Left ventricle myocardium inferior (tissue), 1 donor: ENCODE data around the gene TTLL11. TPM values are rescaled to one million over a fixed set of nuclear protein-coding genes. Genes with fewer than 3 reads are reported as not detected.

Experiments
- DNase-seq: peaks from one replicate; pipeline ENCODE4 v3.0.0-alpha.2; 2020
- H3K27ac ChIP-seq: fragments of 200-600 bp; replicated peaks from 2 replicates; pipeline ENCODE4 v1.8.0; 2021
- H3K27me3 ChIP-seq: fragments of 200-600 bp; 2 replicates; pipeline ENCODE4 v1.8.0; 2021; ENCODE audit warnings: low read depth
- H3K36me3 ChIP-seq: fragments of 200-600 bp; 2 replicates; pipeline ENCODE4 v1.8.0; 2021
- H3K4me1 ChIP-seq: fragments of 200-600 bp; 2 replicates; pipeline ENCODE4 v1.8.0; 2021
- H3K4me3 ChIP-seq: fragments of 200-600 bp; 2 replicates; pipeline ENCODE4 v1.8.0; 2021; ENCODE audit warnings: mild to moderate bottlenecking, moderate library complexity
- H3K9me3 ChIP-seq: fragments of 200-600 bp; replicated peaks from 2 replicates; pipeline ENCODE4 v1.8.0; 2021
- CTCF ChIP-seq: fragments of 200-600 bp; IDR thresholded peaks from 2 replicates; pipeline ENCODE4 v1.8.0; 2021; ENCODE audit warnings: antibody characterized with exemption, mild to moderate bottlenecking, borderline replicate concordance
- intact Hi-C: fragments of 100-400 bp; cut with micrococcal nuclease; formaldehyde crosslinking; loops from one replicate; pipeline ENCODE4 v1.11.0; 2022
- microRNA-seq: library from miRNA; unstranded; fragments of <30 nt; microRNA quantifications from one replicate; pipeline ENCODE4 v1.2.0, GENCODE V29; 2020
- total RNA-seq: library from RNA; stranded (reverse); fragmentation: NEBNext Ultra II Directional; extraction: Animal tissue kit (Norgen Biotek cat#: 25700); gene quantifications from one replicate; pipeline ENCODE4 v1.2.1, GENCODE V29; 2021
- donor health status: DM: no; HTN: yes; CAD: no; lungs with severe emphysema.

TTLL11 gene
- total RNA-seq, 1 donor from 2014 or later, result 7.3 TPM

GRCh38 chr9:121772600-121773285 lies 320.4 kb downstream of the TTLL11 start:
- Histone ChIP-seq H3K4me3 (no peak overlapping the region), H3K27me3 (no peaks in the 10 kb centered on the region), H3K27ac (peak overlapping the region; percentile 77), H3K36me3 (peaks cover 98% of the 10 kb centered on the region), H3K9me3 (no peaks in the 10 kb centered on the region), H3K4me1 (peaks cover 72% of the 10 kb centered on the region)
- intact Hi-C loops, result no loop called here
- DNase-seq, result peak; percentile 77
- TF ChIP-seq CTCF, result no peak

Small RNAs within 50 kb of the gene (microRNA-seq; reads per million reads assigned to microRNA genes)
- gene MIR4478, result not detected

Other genes starting within 250 kb of the TTLL11 start
- gene NDUFA8, start 66.5 kb upstream of the TTLL11 start, total RNA-seq, result 311 TPM
- not detected for gene MORN5, start 66.6 kb upstream of the TTLL11 start, total RNA-seq
- gene LHX6, start 135.6 kb upstream of the TTLL11 start, total RNA-seq, result 4.4 TPM
- 40.7 TPM for gene RBM18, start 171.5 kb upstream of the TTLL11 start, total RNA-seq
- gene MRRF, start 171.6 kb upstream of the TTLL11 start, total RNA-seq, result 35.8 TPM